ENCODE data around the gene GABBR2.
"Not testable (repeated sequence)": the region's sequence is repeated elsewhere in the genome, so short reads cannot be mapped to it uniquely, and the experiment has no call there.

Gene GABBR2

GRCh38 chr9:98464156-98464690 is 244.5 kb downstream of the GABBR2 start:
- not testable (repeated sequence) for H3K4me3 ChIP-seq (ENCODE audit: insufficient read depth, low read depth, low read length, poor library complexity, severe bottlenecking); H3K27ac ChIP-seq (ENCODE audit: insufficient read depth, low read length, poor library complexity, severe bottlenecking); H3K27me3 ChIP-seq (replicated peaks; ENCODE audit: control insufficient read depth, insufficient read depth, low read length, poor library complexity, severe bottlenecking); DNase-seq; H3K9me3 ChIP-seq (ENCODE audit: control insufficient read depth, low read length); H3K36me3 ChIP-seq (ENCODE audit: control insufficient read depth, insufficient read depth, low read length); H3K4me1 ChIP-seq (ENCODE audit: control insufficient read depth, insufficient read depth, low read length, poor library complexity, severe bottlenecking)

GRCh38 chr9:98462310-98462709 is 246.4 kb downstream of the GABBR2 start:
- Histone ChIP-seq H3K36me3 (ENCODE audit: control insufficient read depth, insufficient read depth, low read length) (no peaks in the 10 kb centered on the region), H3K27ac (ENCODE audit: insufficient read depth, low read length, poor library complexity, severe bottlenecking) (no peak overlapping the region)
- DNase-seq = no peak

GRCh38 chr9:98460704-98461103 is 248.0 kb downstream of the GABBR2 start:
- Histone ChIP-seq H3K4me3 (ENCODE audit: insufficient read depth, low read depth, low read length, poor library complexity, severe bottlenecking) (no peak overlapping the region), H3K27me3 (replicated peaks; ENCODE audit: control insufficient read depth, insufficient read depth, low read length, poor library complexity, severe bottlenecking) (peaks cover 3% of the 10 kb centered on the region), H3K4me1 (ENCODE audit: control insufficient read depth, insufficient read depth, low read length, poor library complexity, severe bottlenecking) (no peaks in the 10 kb centered on the region), H3K36me3 (ENCODE audit: control insufficient read depth, insufficient read depth, low read length) (no peaks in the 10 kb centered on the region), H3K9me3 (ENCODE audit: control insufficient read depth, low read length) (no peaks in the 10 kb centered on the region), H3K27ac (ENCODE audit: insufficient read depth, low read length, poor library complexity, severe bottlenecking) (no peak overlapping the region)
- DNase-seq = no peak

More at GRCh38 chr9:98462310-98462709, 246.4 kb downstream of the GABBR2 start:
- Histone ChIP-seq H3K4me3 (ENCODE audit: insufficient read depth, low read depth, low read length, poor library complexity, severe bottlenecking) (no peak overlapping the region), H3K9me3 (ENCODE audit: control insufficient read depth, low read length) (no peaks in the 10 kb centered on the region), H3K4me1 (ENCODE audit: control insufficient read depth, insufficient read depth, low read length, poor library complexity, severe bottlenecking) (no peaks in the 10 kb centered on the region), H3K27me3 (replicated peaks; ENCODE audit: control insufficient read depth, insufficient read depth, low read length, poor library complexity, severe bottlenecking) (no peaks in the 10 kb centered on the region)

- Histone ChIP-seq H3K36me3 (ENCODE audit: control insufficient read depth, insufficient read depth, low read length) (no peaks in the 10 kb centered on the region), H3K9me3 (ENCODE audit: control insufficient read depth, low read length) (no peaks in the 10 kb centered on the region), H3K4me3 (ENCODE audit: insufficient read depth, low read depth, low read length, poor library complexity, severe bottlenecking) (no peak overlapping the region), H3K4me1 (ENCODE audit: control insufficient read depth, insufficient read depth, low read length, poor library complexity, severe bottlenecking) (no peaks in the 10 kb centered on the region), H3K27ac (ENCODE audit: insufficient read depth, low read length, poor library complexity, severe bottlenecking) (no peak overlapping the region), H3K27me3 (replicated peaks; ENCODE audit: control insufficient read depth, insufficient read depth, low read length, poor library complexity, severe bottlenecking) (peaks cover 6% of the 10 kb centered on the region)
- no peak for DNase-seq
These were observed 250.9 kb downstream of the GABBR2 start for GRCh38 chr9:98457726-98458370.

- Histone ChIP-seq H3K27me3 (replicated peaks; ENCODE audit: control insufficient read depth, insufficient read depth, low read length, poor library complexity, severe bottlenecking) (peaks cover 6% of the 10 kb centered on the region), H3K4me1 (ENCODE audit: control insufficient read depth, insufficient read depth, low read length, poor library complexity, severe bottlenecking) (no peaks in the 10 kb centered on the region), H3K4me3 (ENCODE audit: insufficient read depth, low read depth, low read length, poor library complexity, severe bottlenecking) (no peak overlapping the region), H3K9me3 (ENCODE audit: control insufficient read depth, low read length) (no peaks in the 10 kb centered on the region), H3K27ac (ENCODE audit: insufficient read depth, low read length, poor library complexity, severe bottlenecking) (no peak overlapping the region), H3K36me3 (ENCODE audit: control insufficient read depth, insufficient read depth, low read length) (no peaks in the 10 kb centered on the region)
- DNase-seq = no peak
These were observed 252.6 kb downstream of the GABBR2 start for GRCh38 chr9:98456156-98456613.

- Histone ChIP-seq H3K27ac (ENCODE audit: insufficient read depth, low read length, poor library complexity, severe bottlenecking) (no peak overlapping the region), H3K4me3 (ENCODE audit: insufficient read depth, low read depth, low read length, poor library complexity, severe bottlenecking) (no peak overlapping the region), H3K9me3 (ENCODE audit: control insufficient read depth, low read length) (no peaks in the 10 kb centered on the region), H3K36me3 (ENCODE audit: control insufficient read depth, insufficient read depth, low read length) (no peaks in the 10 kb centered on the region), H3K27me3 (replicated peaks; ENCODE audit: control insufficient read depth, insufficient read depth, low read length, poor library complexity, severe bottlenecking) (peaks cover 6% of the 10 kb centered on the region), H3K4me1 (ENCODE audit: control insufficient read depth, insufficient read depth, low read length, poor library complexity, severe bottlenecking) (no peaks in the 10 kb centered on the region)
- no peak for DNase-seq
These were observed 253.2 kb downstream of the GABBR2 start for GRCh38 chr9:98455256-98456155.

GRCh38 chr9:98453589-98454311 is 255.0 kb downstream of the GABBR2 start:
- DNase-seq = no peak
- Histone ChIP-seq H3K27me3 (replicated peaks; ENCODE audit: control insufficient read depth, insufficient read depth, low read length, poor library complexity, severe bottlenecking) (peaks cover 6% of the 10 kb centered on the region), H3K4me3 (ENCODE audit: insufficient read depth, low read depth, low read length, poor library complexity, severe bottlenecking) (no peak overlapping the region), H3K27ac (ENCODE audit: insufficient read depth, low read length, poor library complexity, severe bottlenecking) (no peak overlapping the region), H3K9me3 (ENCODE audit: control insufficient read depth, low read length) (no peaks in the 10 kb centered on the region), H3K4me1 (ENCODE audit: control insufficient read depth, insufficient read depth, low read length, poor library complexity, severe bottlenecking) (no peaks in the 10 kb centered on the region), H3K36me3 (ENCODE audit: control insufficient read depth, insufficient read depth, low read length) (no peaks in the 10 kb centered on the region)

- no peak for DNase-seq
- H3K27me3 ChIP-seq (replicated peaks; ENCODE audit: control insufficient read depth, insufficient read depth, low read length, poor library complexity, severe bottlenecking) = peaks cover 6% of the 10 kb centered on the region
- no peak overlapping the region for H3K27ac ChIP-seq (ENCODE audit: insufficient read depth, low read length, poor library complexity, severe bottlenecking)
- no peaks in the 10 kb centered on the region for H3K36me3 ChIP-seq (ENCODE audit: control insufficient read depth, insufficient read depth, low read length)
- H3K9me3 ChIP-seq (ENCODE audit: control insufficient read depth, low read length) = no peaks in the 10 kb centered on the region
- no peaks in the 10 kb centered on the region for H3K4me1 ChIP-seq (ENCODE audit: control insufficient read depth, insufficient read depth, low read length, poor library complexity, severe bottlenecking)
- no peak overlapping the region for H3K4me3 ChIP-seq (ENCODE audit: insufficient read depth, low read depth, low read length, poor library complexity, severe bottlenecking)
These were observed 257.2 kb downstream of the GABBR2 start for GRCh38 chr9:98451576-98451975.

- H3K9me3 ChIP-seq (ENCODE audit: control insufficient read depth, low read length) = no peaks in the 10 kb centered on the region
- H3K36me3 ChIP-seq (ENCODE audit: control insufficient read depth, insufficient read depth, low read length) = no peaks in the 10 kb centered on the region
- no peak for DNase-seq
- H3K27me3 ChIP-seq (replicated peaks; ENCODE audit: control insufficient read depth, insufficient read depth, low read length, poor library complexity, severe bottlenecking) = peaks cover 2% of the 10 kb centered on the region
- H3K4me3 ChIP-seq (ENCODE audit: insufficient read depth, low read depth, low read length, poor library complexity, severe bottlenecking) = no peak overlapping the region
- no peaks in the 10 kb centered on the region for H3K4me1 ChIP-seq (ENCODE audit: control insufficient read depth, insufficient read depth, low read length, poor library complexity, severe bottlenecking)
- no peak overlapping the region for H3K27ac ChIP-seq (ENCODE audit: insufficient read depth, low read length, poor library complexity, severe bottlenecking)
These were observed 258.2 kb downstream of the GABBR2 start for GRCh38 chr9:98450496-98450895.
